Ovary (tissue), 9 donors: ENCODE results near the gene CTIF. TPM values are rescaled to one million over a fixed set of nuclear protein-coding genes. Genes with fewer than 3 reads are reported as not detected.

Experiments used
- DNase-seq, 5 donors: peaks; one replicate each; pipeline ENCODE4 v3.0.0-alpha.2; 2019 to 2020
- H3K27ac ChIP-seq, 2 donors: fragments of 200-600 bp; one replicate each; pipeline versions ENCODE4 v1.5.1 to v1.8.0; 2019 to 2022
- H3K27me3 ChIP-seq: fragments of 200-600 bp; one replicate; pipeline ENCODE4 v1.8.0; 2022
- H3K36me3 ChIP-seq: fragments of 200-600 bp; sonication (generic); one replicate; pipeline ENCODE4 v1.5.1; 2019
- H3K4me1 ChIP-seq: one replicate; pipeline ENCODE4 v1.8.1; 2013; ENCODE audit warnings: mild to moderate bottlenecking, moderate library complexity; ENCODE audit not compliant: insufficient read depth
- H3K4me3 ChIP-seq: fragments of 200-600 bp; sonication (generic); one replicate; pipeline ENCODE4 v1.5.1; 2017
- H3K9me3 ChIP-seq, 2 donors: fragments of 200-600 bp in 1 of 2; sonication (generic) in 1 of 2; one replicate each; pipeline versions ENCODE4 v1.5.1 to v1.8.1; 2013 to 2019; ENCODE audit warnings: mild to moderate bottlenecking in 1 of 2, moderate library complexity in 1 of 2
- CTCF ChIP-seq, 3 donors: fragments of 450-650 bp in 2 of 3; fragments of 200-600 bp in 1 of 3; IDR thresholded peaks; one replicate each; pipeline versions ENCODE4 v1.5.1 to v1.8.0; 2016 to 2022; ENCODE audit warnings: antibody characterized with exemption in 3 of 3, mild to moderate bottlenecking in 1 of 3
- EP300 ChIP-seq: sonication (generic); formaldehyde crosslinking; IDR thresholded peaks from one replicate; pipeline ENCODE4 v1.6.1; 2017; ENCODE audit warnings: antibody characterized with exemption
- POLR2A ChIP-seq: fragments of 450-650 bp; IDR thresholded peaks from one replicate; pipeline ENCODE4 v1.6.1; 2017; ENCODE audit warnings: antibody characterized with exemption, mild to moderate bottlenecking, moderate library complexity
- WGBS, 3 donors: extraction: QIAGEN DNeasy Blood & Tissue Kit in 1 of 3; methylation state at CpG; one replicate each; pipeline versions ENCODE4 v1.1.5 to v1.1.7; 2013 to 2017; 5-methylcytosine and 5-hydroxymethylcytosine counted together
- intact Hi-C, 4 donors: fragments of 100-400 bp; cut with DNase I; formaldehyde crosslinking; loops; one replicate each; pipeline versions ENCODE4 v1.11.0 to v1.15.1; 2022 to 2023
- polyA plus RNA-seq, 2 donors: library from polyadenylated mRNA; stranded (reverse); fragments of 200-250 nt in 1 of 2; fragments of 350-450 nt in 1 of 2; fragmentation: Illumina TruSeq in 1 of 2; extraction: RNeasy Lipid Tissue Mini Kit (QIAGEN cat#74804) in 1 of 2; gene quantifications; one replicate each; pipeline ENCODE4 v1.2.3, GENCODE V29; 2013 to 2014
- total RNA-seq, 7 donors: library from RNA; depleted of rRNA in 2 of 7; stranded (reverse); fragments of >200 nt in 2 of 7; fragmentation: NEBNext Ultra II Directional in 3 of 7; extraction: Animal tissue kit (Norgen Biotek cat#: 25700) in 3 of 7; gene quantifications; one replicate each; pipeline versions ENCODE4 v1.1.0 to v1.2.4, GENCODE V29; 2016 to 2023
- donor health status: DM: no; HTN: no; CAD: no; lungs with moderate emphysema.
- donor health status: DM: no; HTN: no; CAD: no.
- donor health status: Bipolar disorder and iron deficiency.
- donor health status: DM: yes; HTN: yes; CAD: no.
- donor health status: DM: no; HTN: no; CAD: no.
- donor health status: DM: yes; HTN: yes; CAD: no.

CTIF gene
- total and polyA plus RNA-seq, 9 donors = 18.5 to 94.1 (median 75.2) TPM

DNA sequence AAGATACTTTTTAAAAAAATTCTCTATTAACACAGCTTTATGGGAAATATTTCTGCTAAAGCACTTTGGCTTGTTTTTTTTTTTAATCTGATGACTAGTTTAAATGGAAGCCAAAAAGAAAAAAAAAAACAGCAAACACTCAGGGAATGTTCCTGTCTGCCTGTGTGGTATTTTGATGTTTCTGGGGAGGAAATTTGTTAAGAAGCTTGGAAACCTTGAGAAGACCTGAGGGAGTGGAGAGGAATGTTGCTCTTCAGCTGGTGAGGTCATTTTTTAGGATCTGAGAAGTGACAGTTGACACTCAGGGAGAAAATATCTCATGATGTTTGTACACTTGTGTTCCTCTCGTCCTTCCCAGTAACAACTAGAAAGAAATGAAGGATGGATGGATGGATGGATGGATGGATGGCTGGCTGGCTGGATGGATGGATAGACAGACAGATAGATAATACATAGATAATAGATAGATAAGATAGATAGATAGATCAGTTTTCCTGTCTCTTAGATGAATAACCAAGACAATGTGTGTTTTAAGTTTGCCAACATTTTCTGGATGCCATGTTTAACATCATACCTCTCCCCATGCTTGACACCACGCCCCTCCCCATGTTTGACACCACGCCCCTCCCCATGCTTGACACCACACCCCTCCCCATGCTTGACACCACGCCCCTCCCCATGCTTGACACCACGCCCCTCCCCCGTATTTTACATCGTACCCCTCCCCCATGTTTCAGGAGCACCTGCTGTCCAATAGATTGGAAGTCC is 84.8 kb downstream of the CTIF start:
- no peaks in the 10 kb centered on the region for H3K9me3 ChIP-seq
- no peaks in the 10 kb centered on the region for H3K27me3 ChIP-seq
- TF ChIP-seq EP300 = no peak
- TF ChIP-seq POLR2A = no peak
- no peak for TF ChIP-seq CTCF (IDR thresholded peaks at IDR 0.05)
- WGBS, 3 donors = 63 to 71% (median 65%) methylated on average over 7 of the region's 7 CpGs
- no peaks in the 10 kb centered on the region for H3K36me3 ChIP-seq
- DNase-seq = no peak
- H3K4me1 ChIP-seq = peaks cover 11% of the 10 kb centered on the region
- intact Hi-C loops = no loop called here
- H3K4me3 ChIP-seq = no peak overlapping the region
- H3K27ac ChIP-seq = peak overlapping the region; percentile 38 to 45

DNA sequence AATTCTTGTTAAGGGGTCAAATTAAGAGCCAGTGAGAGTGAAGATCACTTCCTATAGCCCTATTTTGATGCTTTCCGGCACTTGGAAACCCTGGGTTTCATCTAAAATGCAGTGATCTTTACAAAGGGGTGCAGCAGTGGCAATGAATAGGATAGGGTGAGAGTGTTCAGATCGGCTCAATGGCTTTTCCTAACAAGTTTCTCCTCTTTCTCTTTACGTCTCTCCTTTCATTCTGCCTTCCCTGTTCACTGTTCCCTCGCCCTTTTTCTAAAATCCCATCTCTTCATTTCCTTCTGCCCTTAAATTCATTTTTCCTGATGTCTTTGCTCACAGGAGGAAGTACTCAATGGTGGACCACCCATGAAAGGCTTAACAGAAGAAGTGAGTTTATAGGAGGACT is 86.0 kb downstream of the CTIF start:
- TF ChIP-seq EP300 (no peak), POLR2A (no peak), CTCF (IDR thresholded peaks at IDR 0.05) (no peak)
- H3K4me3 ChIP-seq = no peak overlapping the region
- DNase-seq = no peak
- no peak overlapping the region for H3K27ac ChIP-seq
- H3K9me3 ChIP-seq = no peaks in the 10 kb centered on the region
- H3K4me1 ChIP-seq = peaks cover 11% of the 10 kb centered on the region
- intact Hi-C loops = no loop called here
- WGBS, 3 donors = 89 to 92% (median 90%) methylated on average over 4 of the region's 4 CpGs
- H3K36me3 ChIP-seq = no peaks in the 10 kb centered on the region
- H3K27me3 ChIP-seq = no peaks in the 10 kb centered on the region

DNA sequence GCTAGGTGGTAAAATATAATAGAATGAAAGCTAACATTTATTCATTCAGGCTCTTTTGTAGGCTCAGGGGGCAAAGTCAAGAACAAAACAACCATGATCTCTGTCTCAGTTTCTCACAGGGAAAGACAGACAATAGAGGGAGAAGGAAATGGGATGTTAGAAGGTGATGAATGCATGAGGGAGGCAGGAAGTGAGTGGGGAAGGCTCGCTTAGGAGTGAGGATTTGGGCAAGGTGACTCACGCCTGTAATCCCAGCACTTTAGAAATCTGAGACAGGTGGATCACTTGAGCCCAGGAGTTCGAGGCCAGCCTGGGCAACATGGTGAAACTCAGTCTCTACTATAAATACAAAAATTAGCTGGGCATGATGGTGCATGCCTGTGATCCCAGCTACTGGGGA is 88.4 kb downstream of the CTIF start:
- Histone ChIP-seq H3K36me3 (no peaks in the 10 kb centered on the region), H3K27ac (no peak overlapping the region), H3K4me1 (no peaks in the 10 kb centered on the region), H3K27me3 (no peaks in the 10 kb centered on the region), H3K9me3 (no peaks in the 10 kb centered on the region), H3K4me3 (no peak overlapping the region)
- no peak for DNase-seq
- WGBS, 3 donors = 90 to 95% (median 95%) methylated on average over 3 of the region's 3 CpGs
- no peak for TF ChIP-seq POLR2A
- TF ChIP-seq EP300 = no peak
- no peak for TF ChIP-seq CTCF (IDR thresholded peaks at IDR 0.05)
- intact Hi-C loops = no loop called here

GRCh38 chr18:48629730-48630324 is 91.0 kb downstream of the CTIF start:
- WGBS, 3 donors = 14 to 29% (median 16%) methylated on average over 7 of the region's 7 CpGs
- Histone ChIP-seq H3K36me3 (no peaks in the 10 kb centered on the region), H3K27me3 (no peaks in the 10 kb centered on the region), H3K4me3 (no peak overlapping the region), H3K4me1 (no peaks in the 10 kb centered on the region), H3K27ac (no peak overlapping the region), H3K9me3 (no peaks in the 10 kb centered on the region)
- intact Hi-C loops = no loop called here
- no peak for DNase-seq
- no peak for TF ChIP-seq EP300
- no peak for TF ChIP-seq POLR2A
- no peak for TF ChIP-seq CTCF (IDR thresholded peaks at IDR 0.05)
